ENCODE data around the gene CAPZA1.

The CAPZA1 gene

GRCh38 chr1:112717263-112717873 lies 97.7 kb downstream of the CAPZA1 start:
- no peak for DNase-seq

GRCh38 chr1:112718691-112719418 lies 99.2 kb downstream of the CAPZA1 start:
- peak; percentile 66 to 97 for DNase-seq

GRCh38 chr1:112719706-112720105 lies 100.1 kb downstream of the CAPZA1 start:
- DNase-seq, result no peak

GRCh38 chr1:112720800-112721199 lies 101.2 kb downstream of the CAPZA1 start:
- DNase-seq, result no peak

Measured in NCI-H526 (cell line).